Upper lobe of left lung (tissue), 6 donors: ENCODE data around the gene ANKUB1. TPM values are rescaled to one million over a fixed set of nuclear protein-coding genes. Genes with fewer than 3 reads are reported as not detected.

Source experiments
- ATAC-seq, 2 donors: fragments of 200-7000 bp; cut with Tn5 transposase; one replicate each; pipeline ENCODE4 v1.9.1; 2022; ENCODE audit warnings: mild to moderate bottlenecking in 2 of 2, moderate library complexity in 2 of 2; ENCODE audit not compliant: low FRiP score in 2 of 2
- DNase-seq, 2 donors: peaks; one replicate each; pipeline ENCODE4 v3.0.0-alpha.2; 2019 to 2020
- H3K27ac ChIP-seq, 4 donors: fragments of 200-600 bp; sonication (generic); one replicate each; pipeline ENCODE4 v1.5.1; 2016 to 2019
- H3K27me3 ChIP-seq, 4 donors: fragments of 200-600 bp; sonication (generic); one replicate each; pipeline ENCODE4 v1.5.1; 2017 to 2019
- H3K36me3 ChIP-seq, 4 donors: fragments of 200-600 bp; sonication (generic); one replicate each; pipeline ENCODE4 v1.5.1; 2016 to 2019
- H3K4me1 ChIP-seq, 4 donors: fragments of 200-600 bp; sonication (generic); one replicate each; pipeline ENCODE4 v1.5.1; 2018 to 2019
- H3K4me3 ChIP-seq, 4 donors: fragments of 200-600 bp; sonication (generic); one replicate each; pipeline ENCODE4 v1.5.1; 2017 to 2019; ENCODE audit warnings: mild to moderate bottlenecking in 2 of 4, moderate library complexity in 1 of 4
- H3K9me3 ChIP-seq, 4 donors: fragments of 200-600 bp; sonication (generic); one replicate each; pipeline ENCODE4 v1.5.1; 2018 to 2019
- CTCF ChIP-seq, 6 experiments: fragments of 450-650 bp in 4 of 6; fragments of 200-600 bp in 2 of 6; sonication (generic) in 2 of 6; IDR thresholded peaks; one replicate each; pipeline ENCODE4 v1.5.1; 2016 to 2019; ENCODE audit warnings: antibody characterized with exemption in 6 of 6
- EP300 ChIP-seq, 4 donors: sonication (generic); formaldehyde crosslinking; IDR thresholded peaks; one replicate each; pipeline ENCODE4 v1.5.1; 2017; ENCODE audit warnings: antibody characterized with exemption in 4 of 4, control low read depth in 2 of 4
- POLR2A ChIP-seq, 4 donors: fragments of 450-650 bp; IDR thresholded peaks; one replicate each; pipeline ENCODE4 v1.5.1; 2016 to 2017; ENCODE audit warnings: antibody characterized with exemption in 4 of 4, mild to moderate bottlenecking in 2 of 4
- POLR2AphosphoS5 ChIP-seq, 2 donors: sonication (generic); formaldehyde crosslinking; IDR thresholded peaks; one replicate each; pipeline ENCODE4 v1.5.1; 2017; ENCODE audit warnings: antibody characterized with exemption in 2 of 2
- WGBS, 2 donors: methylation state at CpG; one replicate each; pipeline ENCODE4 v1.1.5; 2017 to 2018; 5-methylcytosine and 5-hydroxymethylcytosine counted together
- total RNA-seq, 6 donors: library from RNA; depleted of rRNA in 4 of 6; stranded (reverse); fragments of >200 nt in 4 of 6; gene quantifications; one replicate each; pipeline versions ENCODE4 v1.1.0 to v1.2.1, GENCODE V29; 2016 to 2021
- donor health status: DM: no; HTN: no; CAD: no; lungs with moderate emphysema.
- donor health status: DM: no; HTN: yes; CAD: no; lungs with severe emphysema.

The ANKUB1 gene
- total RNA-seq, 6 donors from 2014 or later, result 1.4 to 24.5 (median 3.1) TPM; not detected in 1

- H3K4me1 ChIP-seq, result no peaks in the 10 kb centered on the region
- no peaks in the 10 kb centered on the region for H3K36me3 ChIP-seq
- ATAC-seq (no peak), DNase-seq (no peak)
- H3K4me3 ChIP-seq, result no peak overlapping the region
- WGBS, 2 donors, result 45 to 58% methylated on average over 2 of the region's 2 CpGs
- no peaks in the 10 kb centered on the region for H3K9me3 ChIP-seq
- no peak overlapping the region for H3K27ac ChIP-seq
- TF ChIP-seq POLR2A (IDR thresholded peaks at IDR 0.05), result no peak
- no peak for TF ChIP-seq EP300 (IDR thresholded peaks at IDR 0.05)
- TF ChIP-seq POLR2AphosphoS5 (IDR thresholded peaks at IDR 0.05), result no peak
- TF ChIP-seq CTCF (IDR thresholded peaks at IDR 0.05), result no peak
- no peaks in the 10 kb centered on the region for H3K27me3 ChIP-seq
Observed at GRCh38 chr3:149806171-149806778, 13.9 kb upstream of the ANKUB1 start.

GRCh38 chr3:149801639-149802038, 9.3 kb upstream of the ANKUB1 start:
- DNase-seq, result no peak
- 72 to 76% methylated on average over 5 of the region's 5 CpGs for WGBS, 2 donors
- Histone ChIP-seq H3K9me3 (no peaks in the 10 kb centered on the region), H3K4me3 (no peak overlapping the region), H3K27ac (no peak overlapping the region), H3K4me1 (no peaks in the 10 kb centered on the region), H3K36me3 (no peaks in the 10 kb centered on the region), H3K27me3 (no peaks in the 10 kb centered on the region)
- TF ChIP-seq POLR2AphosphoS5 (IDR thresholded peaks at IDR 0.05), result no peak
- TF ChIP-seq POLR2A (IDR thresholded peaks at IDR 0.05), result no peak
- no peak for TF ChIP-seq CTCF (IDR thresholded peaks at IDR 0.05)
- TF ChIP-seq EP300 (IDR thresholded peaks at IDR 0.05), result no peak
- no peak for ATAC-seq

GRCh38 chr3:149801195-149801594, 8.8 kb upstream of the ANKUB1 start:
- no peak overlapping the region for H3K27ac ChIP-seq
- 63 to 72% methylated on average over 1 of the region's 1 CpG for WGBS, 2 donors
- H3K9me3 ChIP-seq, result no peaks in the 10 kb centered on the region
- TF ChIP-seq EP300 (IDR thresholded peaks at IDR 0.05), result no peak
- TF ChIP-seq POLR2A (IDR thresholded peaks at IDR 0.05), result no peak
- no peak for TF ChIP-seq CTCF (IDR thresholded peaks at IDR 0.05)
- no peak for TF ChIP-seq POLR2AphosphoS5 (IDR thresholded peaks at IDR 0.05)
- no peaks in the 10 kb centered on the region for H3K27me3 ChIP-seq
- no peaks in the 10 kb centered on the region for H3K4me1 ChIP-seq
- DNase-seq (no peak), ATAC-seq (no peak)
- no peak overlapping the region for H3K4me3 ChIP-seq
- H3K36me3 ChIP-seq, result no peaks in the 10 kb centered on the region

- Histone ChIP-seq H3K4me3 (no peak overlapping the region), H3K4me1 (no peaks in the 10 kb centered on the region), H3K9me3 (no peaks in the 10 kb centered on the region), H3K27me3 (no peaks in the 10 kb centered on the region), H3K36me3 (no peaks in the 10 kb centered on the region), H3K27ac (no peak overlapping the region)
- no peak for ATAC-seq
- DNase-seq, result no peak
- 93 to 95% methylated on average over 8 of the region's 8 CpGs for WGBS, 2 donors
- TF ChIP-seq POLR2A (IDR thresholded peaks at IDR 0.05), result no peak
- TF ChIP-seq CTCF (IDR thresholded peaks at IDR 0.05), result no peak
- no peak for TF ChIP-seq POLR2AphosphoS5 (IDR thresholded peaks at IDR 0.05)
- TF ChIP-seq EP300 (IDR thresholded peaks at IDR 0.05), result no peak
Observed at GRCh38 chr3:149800693-149801092, 8.3 kb upstream of the ANKUB1 start.

GRCh38 chr3:149796026-149796425, 3.7 kb upstream of the ANKUB1 start:
- no peak for TF ChIP-seq POLR2A (IDR thresholded peaks at IDR 0.05)
- TF ChIP-seq POLR2AphosphoS5 (IDR thresholded peaks at IDR 0.05), result no peak
- TF ChIP-seq CTCF (IDR thresholded peaks at IDR 0.05), result no peak
- no peak for TF ChIP-seq EP300 (IDR thresholded peaks at IDR 0.05)
- no peaks in the 10 kb centered on the region for H3K27me3 ChIP-seq
- 67 to 89% methylated on average over 1 of the region's 1 CpG for WGBS, 2 donors
- no peak overlapping the region for H3K4me3 ChIP-seq
- H3K27ac ChIP-seq, result no peak overlapping the region
- H3K36me3 ChIP-seq, result no peaks in the 10 kb centered on the region
- no peak for DNase-seq
- no peaks in the 10 kb centered on the region for H3K9me3 ChIP-seq
- H3K4me1 ChIP-seq, result no peaks in the 10 kb centered on the region
- no peak for ATAC-seq
